Measurements from ENCODE around the gene LSM14A.

The LSM14A gene

GRCh38 chr19:34259367-34260095 lies 87.2 kb downstream of the LSM14A start:
- no peak for DNase-seq

- DNase-seq, result peak; percentile 70
Measured at GRCh38 chr19:34260771-34261173, 88.5 kb downstream of the LSM14A start.

DNA sequence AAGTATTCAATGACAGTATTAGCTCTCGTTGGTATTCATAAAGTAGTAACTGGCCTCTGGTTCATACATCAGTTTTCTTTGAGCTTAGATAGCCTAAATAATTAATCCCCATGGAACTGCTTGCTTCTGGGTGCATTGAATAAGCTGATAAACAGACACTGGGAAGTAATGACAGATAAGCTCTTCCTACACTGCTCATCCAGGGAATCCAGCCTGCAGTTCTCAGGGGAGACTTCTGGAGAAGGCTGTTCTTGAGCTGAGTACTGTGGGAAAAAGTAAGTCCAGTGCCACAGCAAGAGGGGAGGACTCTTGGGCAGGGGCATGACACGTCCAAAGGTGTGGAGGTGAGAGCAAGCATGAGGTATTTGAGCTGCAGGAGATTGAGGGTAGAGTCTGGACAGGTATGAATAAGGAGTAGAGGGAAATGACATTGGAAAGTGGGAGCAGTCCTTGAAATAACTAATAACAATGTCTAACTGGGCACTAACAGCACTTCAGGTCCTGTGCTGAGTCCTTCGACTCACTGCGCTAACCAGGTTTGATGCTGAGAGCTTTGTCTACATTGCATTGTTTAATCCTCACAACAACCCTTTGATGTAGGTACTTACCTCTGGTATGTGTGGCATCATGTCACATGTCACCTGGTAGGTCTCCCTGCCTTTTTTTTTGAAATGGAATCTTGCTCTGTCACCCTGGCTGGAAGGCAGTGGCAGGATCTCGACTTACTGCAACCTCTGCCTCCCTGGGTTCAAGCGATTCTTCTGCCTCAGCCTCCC lies 89.2 kb downstream of the LSM14A start:
- no peak for DNase-seq

DNA sequence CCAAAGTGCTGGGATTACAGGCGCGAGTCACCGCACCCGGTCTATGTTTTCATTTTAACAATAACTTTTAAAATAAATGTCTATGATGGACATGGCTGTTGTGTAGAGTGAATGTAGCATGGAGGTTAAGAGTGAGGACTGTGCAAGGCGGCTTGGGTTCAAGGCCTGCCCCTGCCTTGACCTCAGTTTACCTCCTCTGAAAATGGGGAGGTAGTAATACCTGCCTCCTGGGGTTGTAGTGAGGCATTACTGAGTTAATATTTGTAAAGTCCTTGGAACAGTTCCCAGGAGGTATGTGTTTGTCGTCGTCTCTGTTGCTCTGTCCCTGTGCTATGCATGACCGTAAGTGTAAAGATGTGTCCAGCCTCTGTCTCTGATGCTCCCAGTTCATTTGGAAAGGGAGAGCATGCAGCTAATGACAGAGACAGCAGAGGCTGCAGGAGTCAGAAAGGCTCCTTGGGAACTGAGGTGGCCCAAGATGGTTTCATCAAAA lies 91.5 kb downstream of the LSM14A start:
- no peak for DNase-seq

DNA sequence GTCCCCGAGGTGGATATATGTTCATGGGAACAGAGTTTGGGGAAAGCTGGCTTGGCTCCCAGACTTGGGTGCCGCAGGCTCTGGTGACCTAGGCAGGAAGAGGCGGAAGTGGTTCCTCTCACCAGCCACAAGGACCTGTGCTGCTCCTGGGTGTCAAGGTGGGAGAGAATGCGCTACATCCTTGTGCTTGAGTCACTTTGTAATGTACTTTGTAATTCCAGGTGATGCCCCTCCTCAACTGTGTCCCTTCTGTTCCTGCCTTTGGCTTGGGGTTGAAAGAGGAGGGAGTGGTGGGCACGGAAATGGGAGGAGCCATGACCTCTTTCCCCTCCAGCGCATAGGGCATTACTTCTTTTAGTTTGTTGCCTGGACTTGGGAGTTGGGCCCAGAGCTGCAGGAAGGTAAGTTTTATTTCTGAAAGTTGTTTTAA lies 92.9 kb downstream of the LSM14A start:
- no peak for DNase-seq

- no peak for DNase-seq
Measured at GRCh38 chr19:34269081-34269480, 96.8 kb downstream of the LSM14A start.

GRCh38 chr19:34269489-34269888 lies 97.2 kb downstream of the LSM14A start:
- DNase-seq, result no peak

- peak; percentile 17 for DNase-seq
Measured at GRCh38 chr19:34269968-34270621, 97.8 kb downstream of the LSM14A start.

- no peak for DNase-seq
Measured at GRCh38 chr19:34273121-34273520, 100.8 kb downstream of the LSM14A start.

DNA sequence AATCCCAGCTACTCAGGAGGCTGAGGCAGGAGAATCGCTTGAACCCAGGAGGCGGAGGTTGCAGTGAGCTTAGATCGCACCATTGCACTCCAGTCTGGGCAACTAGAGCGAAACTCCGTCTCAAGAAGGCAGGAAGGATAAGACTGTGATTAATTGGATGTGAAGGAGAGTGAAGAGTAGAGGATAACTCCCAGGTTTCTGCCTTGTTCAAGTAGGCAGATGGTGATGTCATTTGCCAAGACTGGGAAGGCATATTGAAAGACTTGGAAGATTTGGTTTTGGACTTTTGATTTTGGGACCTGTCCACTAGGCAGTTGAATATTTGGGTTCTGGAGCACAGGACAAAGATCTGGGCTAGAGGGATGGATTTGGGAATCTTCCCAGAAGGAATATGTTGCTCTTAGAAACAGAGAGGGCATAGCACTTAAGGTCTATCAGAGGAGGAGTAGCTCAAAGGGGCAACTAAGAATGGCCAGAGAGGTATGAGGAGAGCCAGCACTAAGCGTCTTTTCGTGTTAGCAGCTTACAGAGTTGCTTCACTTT lies 102.1 kb downstream of the LSM14A start:
- DNase-seq, result no peak

DNA sequence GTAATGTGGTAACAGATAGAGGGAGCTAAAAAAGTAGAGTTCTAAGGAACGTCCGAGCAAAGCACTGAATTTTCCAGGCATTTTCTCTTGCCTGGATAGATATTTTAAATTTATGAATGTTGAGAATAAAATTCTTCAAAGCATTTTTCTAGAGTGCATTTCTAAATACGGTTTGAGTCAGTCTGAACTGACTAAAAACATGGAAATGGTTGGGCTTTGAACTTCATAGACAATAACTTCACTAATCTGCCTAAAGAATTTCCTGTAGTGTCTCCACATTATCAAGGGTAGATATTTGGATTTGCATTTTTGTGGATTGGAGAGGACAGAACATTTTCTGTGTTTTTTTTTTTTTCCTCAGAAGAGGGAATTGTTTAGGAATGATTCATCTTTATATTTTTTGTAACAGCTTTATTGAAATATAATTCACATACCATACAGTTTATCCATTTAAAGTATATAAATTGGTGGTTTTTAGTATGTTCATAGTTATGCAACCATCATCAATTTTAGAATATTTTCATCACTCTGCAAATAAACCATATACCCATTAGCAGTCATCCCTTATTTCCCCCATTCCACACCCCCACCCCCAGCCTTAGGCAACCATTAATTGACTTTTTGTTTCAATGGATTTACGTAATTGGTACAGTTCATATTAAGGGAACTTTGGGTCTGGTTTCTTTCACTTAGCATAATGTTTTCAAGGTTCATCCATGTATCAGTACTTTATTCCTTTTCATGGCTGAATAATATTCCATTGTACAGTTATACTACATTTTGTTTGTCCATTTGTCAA lies 102.7 kb downstream of the LSM14A start:
- peak; percentile 20 for DNase-seq

DNA sequence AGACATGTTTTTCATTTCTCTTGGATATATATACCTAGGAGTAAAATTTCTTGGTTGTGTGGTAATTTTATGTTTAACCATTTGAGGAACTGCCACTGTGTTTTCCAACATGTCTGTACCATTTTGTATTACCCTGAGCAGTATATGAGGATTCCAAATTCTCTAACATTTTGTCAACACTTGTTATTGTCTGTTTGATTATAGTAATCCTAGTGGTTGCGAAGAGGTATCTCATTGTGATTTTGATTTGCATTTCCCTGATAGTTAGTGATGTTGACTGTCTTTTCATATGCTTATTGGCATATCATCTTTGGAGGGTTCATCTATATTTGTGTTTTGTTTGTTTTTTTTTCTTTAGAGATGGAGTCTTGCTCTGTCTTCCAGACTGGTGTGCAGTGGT lies 103.4 kb downstream of the LSM14A start:
- no peak for DNase-seq

GRCh38 chr19:34276614-34277013 lies 104.3 kb downstream of the LSM14A start:
- DNase-seq, result no peak

GRCh38 chr19:34277244-34277643 lies 104.9 kb downstream of the LSM14A start:
- DNase-seq, result no peak

GRCh38 chr19:34278783-34279182 lies 106.5 kb downstream of the LSM14A start:
- DNase-seq, result no peak

All from eye (tissue), 1 donor.